Measurements from ENCODE around the gene EFNA5. TPM values are rescaled to one million over a fixed set of nuclear protein-coding genes. Genes with fewer than 3 reads are reported as not detected.

Gene EFNA5
- total and polyA plus RNA-seq, 2 of the 8 experiments (the other 6 are each of a cell fraction or from before 2014, with no cell fraction given), result 9.6 to 21.8 TPM

GRCh38 chr5:107430071-107430625 lies 240.6 kb downstream of the EFNA5 start:
- no peak overlapping the region for H4K91ac ChIP-seq (replicated peaks; ENCODE audit: insufficient read length, low read length)
- no peak overlapping the region for H2AK5ac ChIP-seq (ENCODE audit: low read depth, low read length)
- no peak overlapping the region for H4K8ac ChIP-seq (ENCODE audit: extremely low read depth, insufficient read depth, low read length)
- H3K27ac ChIP-seq (ENCODE audit: low read depth, low read length), result no peak overlapping the region
- no peak overlapping the region for H3K14ac ChIP-seq (ENCODE audit: insufficient read length)
- no peaks in the 10 kb centered on the region for H3K9me3 ChIP-seq (ENCODE audit: insufficient read depth in 2 of 2, low read depth in 1 of 2, low read length in 1 of 2)
- peaks cover 0 to 10% (median 0%) of the 10 kb centered on the region in 4 experiments; a peak in 1 of 8 replicates for H3K36me3 ChIP-seq (ENCODE audit: control insufficient read depth in 2 of 4, insufficient read depth in 4 of 4, low read length in 3 of 4)
- 93% methylated on average over 1 of the region's 1 CpG; no CpG with 5 or more reads in 1 of the 2 experiments for WGBS, 2 experiments (ENCODE audit: extremely low coverage in 1 of 2, insufficient coverage in 1 of 2, insufficient read length in 1 of 2, insufficient replicate concordance in 2 of 2, low coverage in 1 of 2, low lambda C conversion rate in 2 of 2, missing lambda C conversion rate in 1 of 2)
- H4K20me1 ChIP-seq (replicated peaks in 1 of 2; ENCODE audit: control insufficient read depth in 1 of 2, insufficient read depth in 2 of 2, low read length in 2 of 2), result no peaks in the 10 kb centered on the region
- no peak overlapping the region for H3K23ac ChIP-seq (ENCODE audit: insufficient read length)
- no peaks in the 10 kb centered on the region for H3K27me3 ChIP-seq (replicated peaks in 1 of 4; ENCODE audit: control insufficient read depth in 3 of 4, extremely low read depth in 1 of 4, insufficient read depth in 3 of 4, low read length in 3 of 4)
- TF ChIP-seq CBX5 (IDR thresholded peaks at IDR 0.05; ENCODE audit: low read depth, low read length) (no peak), SAP30 (IDR thresholded peaks at IDR 0.05; ENCODE audit: insufficient read depth, insufficient replicate concordance, low read length) (no peak), KDM1A (IDR thresholded peaks at IDR 0.05; ENCODE audit: borderline replicate concordance, low read length) (no peak), TAF7 (optimal IDR thresholded peaks at IDR 0.05; ENCODE audit: borderline replicate concordance, low read depth, low read length) (no peak), RFX5 (IDR thresholded peaks at IDR 0.05; ENCODE audit: borderline replicate concordance, low read depth, low read length) (no peak), BCL11A (IDR thresholded peaks at IDR 0.05; ENCODE audit: low read depth in 2 of 2, low read length in 2 of 2) (no peak), SIRT6 (IDR thresholded peaks at IDR 0.05; ENCODE audit: low read length) (no peak), HDAC2 (IDR thresholded peaks at IDR 0.05; ENCODE audit: borderline replicate concordance in 1 of 2, low read depth in 2 of 2, low read length in 2 of 2) (no peak), E2F6 (IDR thresholded peaks at IDR 0.05) (no peak), CTBP2 (IDR thresholded peaks at IDR 0.05; ENCODE audit: borderline replicate concordance, insufficient read depth, insufficient read length, low read length) (no peak), ZNF274 (IDR thresholded peaks at IDR 0.05; ENCODE audit: borderline replicate concordance, extremely low read depth, low read length) (no peak)
- H2BK12ac ChIP-seq (ENCODE audit: low read depth, low read length), result no peak overlapping the region
- H3K23me2 ChIP-seq (ENCODE audit: low read depth, low read length), result no peaks in the 10 kb centered on the region
- H3K56ac ChIP-seq (replicated peaks; ENCODE audit: insufficient read length, low read depth, low read length), result no peak overlapping the region
- no peaks in the 10 kb centered on the region for H3K79me1 ChIP-seq (ENCODE audit: low read depth, low read length)
- no peak overlapping the region for H2BK5ac ChIP-seq (ENCODE audit: low read depth, low read length)
- no peak overlapping the region for H4K5ac ChIP-seq (ENCODE audit: insufficient read length, low read depth, low read length)
- H3K9ac ChIP-seq (replicated peaks in 1 of 4; ENCODE audit: extremely low read depth in 1 of 4, low read depth in 3 of 4, low read length in 3 of 4), result no peak overlapping the region
- no peak overlapping the region for H3K4me3 ChIP-seq (ENCODE audit: extremely low read depth in 1 of 4, insufficient read depth in 2 of 4, low read depth in 3 of 4, low read length in 4 of 4)
- 0 out of 4 replicates have a peak, but pooled peaks cover 0 to 2% of the 10 kb centered on the region in 2 experiments for H3K79me2 ChIP-seq (ENCODE audit: control insufficient read depth in 1 of 2, insufficient read depth in 2 of 2, low read length in 2 of 2)
- no peak for DNase-seq (ENCODE audit: low read depth in 1 of 2, low spot score in 2 of 2)
- ChIA-PET POLR2A (ENCODE audit: partially characterized antibody) (no interaction called here), CTCF (ENCODE audit: partially characterized antibody) (no interaction called here)
- FAIRE-seq, result no peak
- H3K4me1 ChIP-seq (replicated peaks in 1 of 4; ENCODE audit: control insufficient read depth in 3 of 4, insufficient read depth in 4 of 4, low read length in 3 of 4), result no peaks in the 10 kb centered on the region
- no peak overlapping the region for H3K4me2 ChIP-seq (ENCODE audit: insufficient read depth in 1 of 2, low read depth in 2 of 2, low read length in 2 of 2)
- H3K4ac ChIP-seq (replicated peaks; ENCODE audit: insufficient read length, low read depth, low read length), result no peak overlapping the region
- H3K18ac ChIP-seq (ENCODE audit: extremely low read depth, low read length), result no peak overlapping the region
- no peak overlapping the region for H2BK15ac ChIP-seq (ENCODE audit: low read length)
- no peak overlapping the region for H2BK20ac ChIP-seq (ENCODE audit: low read length)
- no peak overlapping the region for H2BK120ac ChIP-seq (replicated peaks; ENCODE audit: low read depth, low read length)
- no peak overlapping the region for H2AFZ ChIP-seq (ENCODE audit: low read length)

All from H1 (cell line).